ENCODE data around the gene SRXN1.

Gene SRXN1

DNA sequence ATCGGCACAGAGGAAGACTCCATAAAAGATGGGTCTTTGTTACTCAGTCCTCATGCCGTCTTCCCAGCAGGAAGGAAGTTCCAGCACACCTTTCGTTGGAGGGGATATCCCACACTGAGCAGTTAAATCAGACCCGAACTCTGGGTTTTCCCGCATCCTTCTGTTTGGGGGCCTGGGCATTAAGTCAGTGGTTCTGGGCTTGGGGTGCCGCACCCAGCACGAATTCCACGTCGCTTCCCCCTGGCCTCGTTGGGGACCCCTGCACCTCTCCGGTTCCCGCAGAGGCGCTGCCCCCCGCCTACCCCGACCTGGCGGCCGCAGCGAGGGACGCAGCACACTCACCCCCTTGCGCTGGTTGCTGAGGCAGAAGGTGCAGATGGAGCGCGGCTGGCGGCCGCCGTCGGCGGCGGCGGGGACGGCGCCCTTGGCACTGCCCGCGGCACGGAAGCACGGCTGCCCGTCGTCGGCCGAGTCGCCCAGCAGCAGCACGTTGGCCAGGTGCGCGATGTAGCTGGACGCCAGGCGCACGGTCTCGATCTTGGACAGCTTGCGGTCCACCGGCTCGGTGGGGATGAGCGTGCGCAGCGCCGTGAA is 43.5 kb downstream of the SRXN1 start:
- no peak for FAIRE-seq
- no peak for DNase-seq (ENCODE audit: insufficient read length, low spot score)

DNA sequence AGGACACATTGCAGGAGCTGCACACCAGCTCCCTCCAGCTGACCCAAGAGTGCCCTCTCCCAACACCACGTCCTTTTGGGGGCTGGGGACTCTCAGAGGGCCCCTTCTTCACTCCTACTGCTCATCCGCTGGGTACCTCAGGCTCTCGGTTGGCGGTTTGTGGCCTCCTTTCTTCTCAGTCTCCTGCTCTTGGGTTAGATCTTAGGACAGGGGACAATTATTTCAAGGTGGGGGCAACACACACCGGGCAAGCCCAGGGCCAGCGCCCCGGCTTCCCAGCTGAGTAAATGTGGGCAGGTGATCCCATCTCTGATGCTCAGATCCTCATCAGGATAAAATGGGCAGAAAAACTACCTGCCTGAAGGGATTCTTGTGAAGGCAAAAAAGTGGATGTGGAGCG is 44.0 kb downstream of the SRXN1 start:
- no peak for FAIRE-seq

DNA sequence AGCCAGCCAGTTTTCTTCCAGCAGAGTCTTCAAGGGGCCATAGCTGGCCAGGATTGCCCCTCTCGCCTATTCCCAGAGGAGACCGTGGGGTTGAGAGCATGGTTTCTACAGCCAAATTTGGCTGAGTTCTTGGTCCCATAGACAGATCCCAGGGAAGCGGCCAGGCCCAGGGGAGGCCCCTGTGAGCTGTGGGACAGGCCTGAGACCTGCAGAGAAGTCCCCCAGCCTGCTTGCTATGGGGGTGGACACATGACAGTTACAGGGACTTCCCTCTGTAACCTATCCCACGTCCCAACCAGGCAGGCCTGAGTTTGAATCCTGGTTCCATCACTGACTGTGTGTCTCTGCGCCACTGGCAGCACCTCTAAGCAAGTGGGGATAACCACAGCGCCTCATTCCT is 45.5 kb downstream of the SRXN1 start:
- DNase-seq (ENCODE audit: insufficient read length, low spot score) (no peak), FAIRE-seq (no peak)

More for the DNA sequence above, 44.0 kb downstream of the SRXN1 start:
- no peak for DNase-seq (ENCODE audit: insufficient read length, low spot score)

DNA sequence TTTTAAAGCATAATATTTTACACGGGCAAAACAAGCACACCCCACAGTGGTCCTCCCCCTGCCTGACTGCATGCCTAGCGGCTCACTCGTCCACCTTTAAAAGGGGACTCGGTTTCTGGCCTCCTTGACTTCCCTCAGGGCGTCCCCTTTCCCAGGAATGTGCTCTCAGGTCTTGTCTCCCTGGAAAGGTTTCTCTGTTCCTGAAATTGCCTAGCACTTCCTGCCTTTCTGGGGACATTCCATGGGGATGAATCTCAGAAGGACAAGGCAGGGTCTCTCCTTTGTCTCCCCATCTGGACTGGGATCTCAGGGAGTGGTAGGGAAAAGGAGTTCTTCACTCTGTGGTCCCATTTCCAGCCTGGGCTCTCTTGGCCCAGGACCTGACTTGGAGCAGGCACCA is 47.8 kb downstream of the SRXN1 start:
- DNase-seq (ENCODE audit: insufficient read length, low spot score), result no peak
- no peak for FAIRE-seq

DNA sequence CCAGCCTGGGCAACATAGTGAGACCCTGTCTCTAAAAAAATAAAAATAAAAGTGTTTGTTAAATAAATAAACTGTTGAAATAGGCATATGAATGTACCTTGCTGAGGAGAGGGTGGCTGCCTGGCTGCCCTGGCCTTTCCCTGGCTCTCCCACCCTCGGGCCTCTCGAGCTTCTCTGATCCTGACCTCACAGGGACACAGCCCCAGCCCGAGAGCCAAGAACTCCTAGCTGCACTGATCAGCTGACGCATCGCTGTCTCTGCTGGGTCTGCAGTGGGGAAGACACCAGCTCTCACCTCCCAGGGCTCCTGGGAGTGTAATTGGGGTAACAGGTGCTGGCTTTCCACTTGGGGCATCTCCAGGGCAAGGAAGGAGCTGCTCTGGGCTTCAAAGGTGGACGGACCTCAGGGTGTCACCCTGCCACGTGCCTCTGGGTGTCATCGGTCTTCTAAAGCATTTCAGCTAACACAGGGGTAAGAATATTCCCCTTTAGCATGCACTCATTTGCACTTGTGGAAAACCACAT is 49.8 kb downstream of the SRXN1 start:
- FAIRE-seq, result no peak
- no peak for DNase-seq (ENCODE audit: insufficient read length, low spot score)

DNA sequence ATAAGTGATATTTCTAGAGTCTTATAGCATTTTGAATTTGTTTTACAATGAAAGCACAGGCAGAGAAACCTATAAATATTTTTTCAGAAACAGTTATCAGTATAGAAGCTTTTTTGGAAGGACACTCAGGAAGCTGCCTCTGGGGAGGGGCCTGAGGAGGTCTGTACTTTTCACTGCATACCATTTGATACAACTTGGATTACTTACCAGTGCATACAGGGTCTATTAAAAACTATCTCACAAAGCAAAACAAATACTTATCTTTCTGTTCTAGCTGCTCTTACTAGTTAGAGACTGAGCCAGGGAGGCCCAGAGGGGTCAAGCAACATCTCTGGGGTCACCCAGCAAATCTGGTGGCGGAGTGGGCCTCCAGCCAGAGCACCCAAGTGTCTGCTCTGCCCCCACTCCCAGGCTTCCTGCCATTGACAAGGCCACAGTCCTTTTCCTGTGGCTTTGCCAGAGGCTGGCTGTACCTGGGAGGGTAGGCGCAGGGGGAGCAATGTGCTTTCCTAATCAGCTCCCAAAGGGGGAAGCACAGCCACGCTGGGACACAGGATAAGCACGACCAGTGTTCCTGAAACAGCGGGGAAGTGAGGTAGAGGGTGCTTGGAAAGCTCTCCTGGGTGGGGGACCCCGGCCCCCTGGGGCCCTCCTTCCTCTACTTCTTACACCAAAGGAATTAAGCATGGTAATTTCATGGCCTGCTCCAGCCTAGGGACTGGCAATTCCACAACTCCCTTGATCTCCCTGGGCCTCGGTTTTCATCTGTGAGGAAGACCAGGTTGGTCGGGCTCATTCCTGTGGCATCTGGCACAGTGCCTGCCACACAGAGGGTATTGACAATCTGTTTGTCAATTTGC is 50.7 kb downstream of the SRXN1 start:
- no peak for DNase-seq (ENCODE audit: insufficient read length, low spot score)
- no peak for FAIRE-seq

DNA sequence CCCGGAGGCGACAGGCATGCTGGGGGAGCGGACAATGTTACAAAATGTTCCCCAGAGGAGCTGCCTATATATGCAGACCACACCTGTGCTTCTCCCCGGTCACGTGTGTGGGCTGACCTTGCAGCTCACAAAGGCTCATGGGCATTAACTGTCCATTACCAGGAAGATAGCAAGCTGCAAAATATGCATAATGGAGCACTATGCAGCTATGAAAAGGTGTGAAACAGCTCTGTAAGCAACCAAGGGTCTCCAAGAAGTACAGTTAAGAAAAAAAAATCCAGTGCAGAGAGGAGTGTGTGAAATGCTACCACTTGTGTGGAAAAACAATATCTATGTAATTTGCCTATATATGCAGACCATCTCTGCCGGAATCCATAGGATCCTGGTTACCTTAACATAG is 52.3 kb downstream of the SRXN1 start:
- DNase-seq (ENCODE audit: insufficient read length, low spot score), result no peak
- FAIRE-seq, result no peak

DNA sequence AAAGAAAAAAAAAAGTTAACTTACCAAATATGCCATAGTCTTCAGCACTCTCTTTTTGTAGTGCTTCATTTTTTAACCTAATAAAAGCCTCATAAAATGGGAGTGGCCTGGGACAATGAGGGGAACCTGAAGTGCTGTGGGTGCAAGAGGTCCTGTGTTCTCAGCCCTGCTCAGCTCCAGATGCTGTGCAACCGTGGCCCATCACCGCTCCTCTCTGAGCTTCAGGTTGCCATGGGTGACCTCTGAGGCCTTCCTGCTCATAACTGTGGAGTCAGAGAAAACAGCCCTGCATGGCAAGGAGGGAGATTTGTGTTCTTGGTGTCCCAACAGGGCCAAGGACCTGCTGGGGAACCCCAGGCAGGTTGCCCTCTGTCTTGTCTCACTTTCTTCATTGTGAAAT is 52.9 kb downstream of the SRXN1 start:
- DNase-seq (ENCODE audit: insufficient read length, low spot score), result no peak
- no peak for FAIRE-seq

DNA sequence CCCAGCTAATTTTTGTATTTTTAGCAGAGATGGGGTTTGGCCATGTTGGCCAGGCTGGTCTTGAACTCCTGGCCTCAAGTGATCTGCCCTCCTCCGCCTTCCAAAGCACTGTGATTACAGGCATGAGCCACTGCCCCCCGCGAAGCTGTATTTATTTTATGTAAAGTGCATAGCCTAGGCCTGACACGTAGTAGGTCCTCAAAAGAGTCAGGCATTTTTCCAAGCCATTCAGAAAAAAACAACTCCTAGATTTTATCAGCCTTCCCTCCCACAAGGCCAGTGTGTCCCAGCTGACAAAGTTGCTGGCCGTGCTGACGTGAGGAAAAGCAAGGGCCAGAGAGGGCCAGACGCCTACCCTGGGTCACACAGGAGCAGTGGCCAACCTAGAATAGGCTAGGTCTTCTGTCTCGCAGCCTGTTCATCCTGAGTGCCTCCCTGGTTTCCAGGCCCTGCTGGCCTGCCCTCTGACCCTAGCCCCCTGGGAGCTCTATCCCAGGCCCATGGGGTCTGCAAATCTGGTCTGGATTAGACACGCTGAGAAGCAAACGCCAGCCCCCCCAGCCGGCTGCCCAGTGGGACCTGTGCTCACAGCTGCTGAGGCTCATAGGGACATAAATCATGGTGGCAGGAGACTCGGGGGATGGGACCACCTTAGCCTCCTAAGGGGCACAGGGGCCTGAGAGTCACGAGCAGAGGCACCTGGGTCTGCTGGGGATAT is 54.7 kb downstream of the SRXN1 start:
- DNase-seq (ENCODE audit: insufficient read length, low spot score) (no peak), FAIRE-seq (no peak)

DNA sequence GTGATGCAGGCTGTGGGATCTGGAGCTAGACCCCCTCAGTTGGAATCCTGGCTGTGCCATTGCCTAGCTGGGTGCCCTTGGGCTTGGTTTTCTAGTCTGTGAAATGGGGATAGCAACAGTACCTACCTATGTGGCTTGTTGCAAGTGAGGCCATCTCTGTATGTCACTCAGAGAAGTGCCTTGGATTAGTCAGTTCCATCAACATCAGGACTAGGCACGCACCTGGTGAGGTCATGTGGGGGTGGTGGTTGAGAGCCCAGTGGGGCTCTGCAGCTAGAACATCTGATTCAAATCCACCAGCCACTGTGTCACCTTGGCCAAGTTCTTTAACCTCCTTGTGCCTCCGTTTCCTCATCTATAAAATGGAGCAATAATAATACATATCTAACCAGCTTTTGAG is 55.4 kb downstream of the SRXN1 start:
- FAIRE-seq (no peak), DNase-seq (ENCODE audit: insufficient read length, low spot score) (no peak)
